ENCODE data around the gene PAFAH1B1.
A peak's percentile ranks its signal among the peaks of the same experiment; 100 is the strongest.

Gene PAFAH1B1

DNA sequence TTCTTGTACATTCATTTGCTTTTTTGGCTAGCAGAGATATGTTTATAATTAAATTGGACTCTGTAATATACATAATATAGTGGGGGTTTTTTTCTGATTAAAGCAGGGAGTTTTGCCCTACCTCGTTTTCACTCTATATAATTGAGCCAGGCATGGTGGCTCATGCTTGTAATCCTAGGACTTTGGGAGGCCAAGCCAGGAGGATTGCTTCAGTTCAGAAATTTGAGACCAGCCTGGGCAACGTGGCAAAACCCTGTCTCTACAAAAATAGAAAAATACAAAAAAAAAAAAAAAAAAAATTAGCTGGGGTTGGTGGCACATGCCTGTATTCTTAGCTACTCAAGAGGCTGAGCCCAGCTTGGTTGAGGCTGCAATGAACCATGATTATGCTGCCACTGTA lies 42.2 kb downstream of the PAFAH1B1 start:
- no peak overlapping the region for H3K27ac ChIP-seq (ENCODE audit: extremely low read depth, low read depth, low read length)
- no peaks in the 10 kb centered on the region for H3K9me3 ChIP-seq (ENCODE audit: control insufficient read depth, insufficient read depth, low read depth, low read length)
- ChIA-PET POLR2A (no interaction called here), CTCF (interaction anchor here (0.6 kb wide), 1 partner anchor 151 kb away, joined by 3 read pairs; no protein-coding TSS in a partner anchor)
- peaks cover 24 to 46% of the 10 kb centered on the region in 2 experiments for H3K36me3 ChIP-seq (ENCODE audit: control insufficient read depth in 2 of 2, insufficient read depth in 1 of 2, low read length in 2 of 2)
- peaks cover 32% of the 10 kb centered on the region for H3K4me1 ChIP-seq (ENCODE audit: control insufficient read depth, insufficient read depth, low read length)
- no peak overlapping the region for H3K4me3 ChIP-seq (ENCODE audit: low read depth, low read length)
- TF ChIP-seq ZNF362 (tag by site-specific recombination; IDR thresholded peaks at IDR 0.05) (0 out of 2 replicates have a peak, but pooled peaks have one; percentile 30), ZFP3 (tag by site-specific recombination; IDR thresholded peaks at IDR 0.05; ENCODE audit: low read depth) (no peak)

- Histone ChIP-seq H3K4me3 (ENCODE audit: low read depth, low read length) (no peak overlapping the region), H3K27ac (ENCODE audit: extremely low read depth, low read depth, low read length) (no peak overlapping the region), H3K36me3 (ENCODE audit: control insufficient read depth in 2 of 2, insufficient read depth in 1 of 2, low read length in 2 of 2) (peaks cover 30 to 53% of the 10 kb centered on the region in 2 experiments), H3K9me3 (ENCODE audit: control insufficient read depth, insufficient read depth, low read depth, low read length) (no peaks in the 10 kb centered on the region), H3K4me1 (ENCODE audit: control insufficient read depth, insufficient read depth, low read length) (peaks cover 32% of the 10 kb centered on the region)
- TF ChIP-seq ZNF398 (tag by site-specific recombination; IDR thresholded peaks at IDR 0.05) (no peak), ZNF404 (tag by site-specific recombination; IDR thresholded peaks at IDR 0.05) (no peak), TCF7L2 (IDR thresholded peaks at IDR 0.05; ENCODE audit: borderline replicate concordance, low read depth, low read length) (no peak), ZNF660 (tag by site-specific recombination; IDR thresholded peaks at IDR 0.05) (no peak), WT1 (tag by site-specific recombination; IDR thresholded peaks at IDR 0.05) (no peak), ZNF585B (tag by site-specific recombination; IDR thresholded peaks at IDR 0.05) (no peak), PBX3 (CRISPR knock-in tag; IDR thresholded peaks at IDR 0.05) (no peak), ZFP69B (tag by site-specific recombination; IDR thresholded peaks at IDR 0.05) (no peak), ZNF473 (tag by site-specific recombination; IDR thresholded peaks at IDR 0.05) (no peak), ZNF133 (tag by site-specific recombination; IDR thresholded peaks at IDR 0.05) (no peak), ZNF16 (tag by site-specific recombination; IDR thresholded peaks at IDR 0.05; ENCODE audit: low read depth) (no peak), GLI2 (tag by site-specific recombination; IDR thresholded peaks at IDR 0.05; ENCODE audit: borderline replicate concordance, low read depth) (no peak), ZBTB17 (tag by site-specific recombination; IDR thresholded peaks at IDR 0.05) (no peak), ZNF513 (tag by site-specific recombination; IDR thresholded peaks at IDR 0.05) (no peak), ZNF677 (tag by site-specific recombination; IDR thresholded peaks at IDR 0.05) (no peak), ZEB2 (tag by site-specific recombination; IDR thresholded peaks at IDR 0.05) (no peak), SCRT1 (tag by site-specific recombination; IDR thresholded peaks at IDR 0.05; ENCODE audit: borderline replicate concordance) (no peak), ZNF600 (tag by site-specific recombination; IDR thresholded peaks at IDR 0.05) (no peak)
- ChIA-PET POLR2A (no interaction called here), CTCF (interaction anchor here (0.6 to 0.7 kb wide), 2 partner anchors 11 to 152 kb away, joined by 3 read pairs; no protein-coding TSS in a partner anchor)
Measured at GRCh38 chr17:2636169-2636930, 42.9 kb downstream of the PAFAH1B1 start.

All from HEK293 (cell line).